Adrenal gland (tissue), 5 donors: ENCODE results near the gene CMTM6.

Experiments used
- CTCF ChIP-seq, 6 experiments: fragments of 450-650 bp in 4 of 6; fragments of 200-600 bp in 2 of 6; sonication (generic) in 1 of 6; IDR thresholded peaks; 1 replicate in 5 of 6; 2 replicates in 1 of 6; pipeline versions ENCODE4 v1.5.1 to v1.8.0; 2016 to 2021; ENCODE audit warnings: antibody characterized with exemption in 6 of 6, mild to moderate bottlenecking in 2 of 6, moderate library complexity in 1 of 6
- POLR2A ChIP-seq, 2 donors: fragments of 450-650 bp; IDR thresholded peaks; one replicate each; pipeline ENCODE4 v1.6.1; 2017; ENCODE audit warnings: antibody characterized with exemption in 2 of 2, mild to moderate bottlenecking in 2 of 2, moderate library complexity in 1 of 2
- donor health status: DM: no; HTN: no; CAD: no.

- TF ChIP-seq CTCF (IDR thresholded peaks at IDR 0.05): no peak
- TF ChIP-seq POLR2A (IDR thresholded peaks at IDR 0.05): no peak
Measured at GRCh38 chr3:32460031-32460749, 42.5 kb downstream of the CMTM6 start.
